GM18870 (cell line): Measurements from ENCODE around the gene TOP2B.

Experiments used
- ATAC-seq: cut with Tn5 transposase; IDR thresholded peaks from one replicate; pipeline ENCODE4 v1.9.1; 2021; ENCODE audit warnings: moderate library complexity; ENCODE audit not compliant: unreplicated experiment

Gene TOP2B

GRCh38 chr3:25566358-25566920 lies 98.3 kb downstream of the TOP2B start:
- no peak for ATAC-seq

DNA sequence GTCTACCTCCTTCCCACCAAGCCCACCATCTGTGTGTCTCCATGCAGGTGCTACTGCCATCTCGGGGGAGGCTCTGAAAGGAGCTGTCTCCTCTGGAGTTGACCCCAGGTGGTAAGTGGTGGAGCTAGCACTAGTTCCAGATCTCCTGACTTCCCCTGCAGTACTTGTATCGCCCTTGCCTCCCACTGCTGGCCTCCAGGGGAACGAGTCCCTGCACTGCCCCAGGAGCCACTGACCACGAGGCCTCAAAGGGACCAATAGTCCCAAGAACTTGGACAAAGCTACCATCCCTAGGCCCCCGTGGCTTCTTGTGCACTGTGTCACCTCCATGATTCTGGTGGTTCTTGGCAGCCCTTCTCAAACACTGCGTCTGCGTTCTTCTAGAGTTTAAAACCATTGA lies 98.9 kb downstream of the TOP2B start:
- ATAC-seq = no peak

- no peak for ATAC-seq
These were observed 100.6 kb downstream of the TOP2B start for GRCh38 chr3:25564075-25564474.

- no peak for ATAC-seq
These were observed 101.1 kb downstream of the TOP2B start for GRCh38 chr3:25563601-25564000.

DNA sequence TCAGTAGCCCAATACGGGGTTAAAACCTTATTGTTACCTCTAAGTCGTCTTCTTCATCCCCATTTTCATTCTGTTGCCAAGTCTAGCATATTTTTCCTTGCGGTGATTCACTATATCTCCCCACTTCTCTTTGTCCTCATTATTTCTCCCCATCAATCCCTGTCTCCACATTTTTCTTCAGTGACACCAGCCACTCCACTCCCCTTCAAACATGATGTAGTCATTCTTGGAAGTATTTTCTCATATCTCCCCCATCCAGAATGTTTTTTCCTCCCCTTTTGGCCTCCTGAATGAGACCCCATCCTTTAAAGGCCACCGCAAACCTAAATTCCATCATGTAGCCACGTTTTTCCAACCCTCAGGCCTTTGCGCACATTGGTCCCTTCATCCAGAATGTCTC lies 105.9 kb downstream of the TOP2B start:
- no peak for ATAC-seq

GRCh38 chr3:25558121-25558520 lies 106.6 kb downstream of the TOP2B start:
- ATAC-seq = no peak

- no peak for ATAC-seq
These were observed 107.0 kb downstream of the TOP2B start for GRCh38 chr3:25557694-25558093.

- no peak for ATAC-seq
These were observed 108.3 kb downstream of the TOP2B start for GRCh38 chr3:25556447-25556846.

DNA sequence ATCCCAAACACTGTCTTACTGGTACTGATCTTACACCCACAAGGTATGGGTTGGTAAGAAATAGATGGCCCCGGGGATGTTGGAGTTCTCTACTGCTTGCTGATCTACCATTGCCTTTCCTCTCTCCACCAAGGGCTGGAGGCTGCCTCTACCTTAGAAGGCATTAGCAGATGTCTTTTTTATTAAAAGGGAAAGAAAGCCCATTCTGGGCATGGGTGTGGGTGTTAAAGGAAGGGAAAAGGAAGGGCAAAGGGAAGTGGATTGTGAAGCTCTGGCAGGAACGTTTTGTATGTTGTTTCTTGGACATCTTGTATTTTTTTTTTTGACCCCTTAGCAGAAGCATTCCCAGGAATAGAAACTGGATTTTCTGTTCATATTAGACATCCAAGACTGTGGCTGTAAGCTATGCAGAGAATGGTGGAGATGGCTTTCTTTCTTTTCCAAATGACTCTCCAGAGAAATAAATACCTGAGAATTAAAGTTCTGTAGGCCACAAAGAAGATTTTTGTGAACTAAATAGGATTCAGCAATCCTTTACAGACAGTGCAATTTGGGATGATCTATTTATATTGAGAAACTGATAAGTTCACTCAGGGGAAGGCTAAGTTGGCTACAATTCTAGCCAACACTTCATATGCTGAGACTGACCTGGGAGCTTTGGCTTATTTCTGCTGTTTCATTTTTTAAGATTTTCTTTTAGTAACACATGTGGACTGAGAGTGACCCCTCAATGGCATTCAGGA lies 108.8 kb downstream of the TOP2B start:
- ATAC-seq = no peak

DNA sequence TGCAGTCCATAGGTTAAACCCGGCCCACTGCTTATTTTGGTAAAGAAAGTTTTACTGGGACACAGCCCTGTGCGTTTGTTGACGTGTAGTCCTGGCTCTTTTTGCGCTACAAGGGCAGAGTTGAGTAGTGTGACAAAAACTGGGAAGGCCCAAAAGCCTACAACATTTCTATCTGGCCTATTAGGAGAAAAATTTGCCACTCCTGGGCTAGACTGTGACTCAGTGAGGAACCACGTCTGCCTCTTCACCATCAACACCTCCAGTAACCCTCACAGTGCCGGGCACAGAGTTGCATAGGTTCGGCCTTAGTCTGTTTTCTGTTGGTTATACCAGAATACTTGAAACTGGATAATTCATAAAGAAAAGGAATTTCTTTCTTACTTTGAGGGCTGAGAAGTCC lies 110.3 kb downstream of the TOP2B start:
- no peak for ATAC-seq

GRCh38 chr3:25552251-25552650 lies 112.5 kb downstream of the TOP2B start:
- ATAC-seq = no peak

- ATAC-seq = no peak
These were observed 115.9 kb downstream of the TOP2B start for GRCh38 chr3:25548836-25549235.

DNA sequence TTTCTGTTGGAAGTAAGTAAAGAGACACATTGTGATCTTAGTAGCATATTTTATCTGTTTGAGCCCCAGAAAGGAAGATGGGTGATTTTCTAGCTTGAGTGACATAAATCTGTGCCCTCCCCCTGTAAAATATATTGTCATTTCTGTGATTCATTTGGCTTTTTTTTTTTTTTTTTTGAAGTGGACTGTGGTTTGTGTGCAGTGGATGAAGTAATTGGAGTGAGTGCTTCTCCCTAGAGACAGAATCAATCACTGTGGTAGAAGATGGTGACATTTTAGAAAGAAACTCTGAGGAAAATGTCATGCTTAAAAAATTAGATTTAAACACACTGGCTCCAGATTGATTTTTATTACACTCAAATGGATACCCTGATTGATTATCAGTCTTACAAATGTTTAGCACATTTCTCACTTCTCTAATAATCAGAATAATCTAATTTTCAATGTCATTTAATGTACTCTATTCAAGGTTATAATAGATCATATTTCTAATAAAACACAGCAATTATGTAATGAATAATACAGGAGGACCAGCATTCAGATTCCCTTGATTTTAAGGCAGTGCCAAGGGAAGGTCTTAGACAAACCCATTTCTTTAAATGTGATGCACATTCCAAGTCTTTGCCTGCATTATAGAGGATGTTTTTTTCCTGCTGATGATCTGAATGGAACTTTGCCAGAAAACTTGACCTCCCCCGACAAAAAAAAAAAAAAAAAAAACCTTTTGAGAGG lies 116.6 kb downstream of the TOP2B start:
- no peak for ATAC-seq
